HG02798 (cell line): ENCODE results near the gene MAP3K20.

Experiments used
- ATAC-seq: cut with Tn5 transposase; IDR thresholded peaks from one replicate; pipeline ENCODE4 v1.9.1; 2021; ENCODE audit warnings: mild to moderate bottlenecking; ENCODE audit not compliant: unreplicated experiment, poor library complexity

The MAP3K20 gene

DNA sequence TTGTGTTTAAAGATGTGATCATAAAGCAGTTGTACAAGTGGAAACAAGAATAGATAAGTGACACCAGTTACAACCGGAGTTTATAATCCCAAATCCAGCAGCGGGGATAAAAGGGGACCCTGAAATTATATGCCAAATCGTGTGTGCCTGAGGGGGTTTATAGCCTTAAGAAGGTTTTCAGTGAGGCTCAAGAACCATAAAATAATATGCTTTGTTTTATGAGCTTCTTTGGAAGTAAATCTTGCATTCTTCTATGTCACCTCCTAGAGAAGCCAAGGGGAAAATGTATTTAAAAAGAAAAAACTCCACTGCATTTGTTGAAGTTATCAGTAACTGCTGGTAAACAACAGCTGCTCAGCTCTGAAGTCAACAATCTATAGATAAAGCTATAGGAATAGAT is 25.8 kb upstream of the MAP3K20 start:
- no peak for ATAC-seq

DNA sequence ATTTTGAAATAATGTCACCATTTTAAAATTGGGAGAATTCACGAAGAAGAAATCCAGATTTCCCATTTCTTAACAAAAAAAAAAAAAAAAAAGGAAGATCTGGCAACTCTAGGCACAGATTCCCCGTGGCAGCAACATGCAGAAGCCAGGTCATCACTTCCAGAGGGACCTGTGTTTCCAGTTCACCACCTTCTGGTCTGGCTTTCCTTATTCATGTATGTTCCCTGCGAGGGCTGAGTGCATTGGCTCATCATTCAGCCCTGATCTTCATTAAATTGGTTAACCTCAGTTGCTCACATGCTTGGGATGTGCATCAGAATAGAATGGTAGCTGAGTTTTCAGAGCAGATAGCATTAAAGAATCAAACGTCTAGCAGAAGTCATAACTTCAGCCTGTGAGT is 25.0 kb upstream of the MAP3K20 start:
- ATAC-seq = no peak

DNA sequence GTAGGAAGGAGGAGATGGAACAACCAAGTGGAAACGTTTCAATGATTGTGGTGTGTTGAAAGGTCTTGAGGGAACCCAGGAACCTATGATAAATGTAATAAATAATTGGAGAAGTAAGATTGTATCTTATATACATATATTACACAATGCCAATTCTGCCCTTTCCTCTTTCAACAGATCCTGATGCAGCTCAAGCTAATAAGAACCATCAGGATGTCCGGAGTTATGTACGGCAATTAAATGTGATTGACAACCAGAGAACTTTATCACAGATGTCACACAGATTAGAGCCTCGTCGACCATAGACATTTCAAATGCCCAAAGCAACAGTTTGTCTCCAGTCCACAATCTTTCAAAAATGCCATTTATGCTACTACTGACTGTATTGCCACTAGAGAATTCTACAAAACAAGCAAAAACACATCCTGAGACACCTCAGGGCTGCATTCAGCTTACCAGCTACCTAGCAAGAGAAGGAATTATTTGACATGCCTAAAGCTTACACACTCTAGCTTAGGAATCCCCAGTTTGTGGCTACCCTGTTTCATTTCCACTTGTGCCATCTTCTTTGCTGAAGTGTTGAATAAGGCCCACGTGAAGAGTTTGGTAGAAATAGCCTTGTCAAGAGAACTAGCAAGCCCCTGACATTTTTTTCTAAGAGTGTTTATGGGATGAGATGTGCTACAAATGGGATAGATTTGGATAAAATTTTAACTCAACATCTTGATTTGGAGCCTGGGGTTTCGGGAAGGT is 24.0 kb upstream of the MAP3K20 start:
- ATAC-seq = no peak

DNA sequence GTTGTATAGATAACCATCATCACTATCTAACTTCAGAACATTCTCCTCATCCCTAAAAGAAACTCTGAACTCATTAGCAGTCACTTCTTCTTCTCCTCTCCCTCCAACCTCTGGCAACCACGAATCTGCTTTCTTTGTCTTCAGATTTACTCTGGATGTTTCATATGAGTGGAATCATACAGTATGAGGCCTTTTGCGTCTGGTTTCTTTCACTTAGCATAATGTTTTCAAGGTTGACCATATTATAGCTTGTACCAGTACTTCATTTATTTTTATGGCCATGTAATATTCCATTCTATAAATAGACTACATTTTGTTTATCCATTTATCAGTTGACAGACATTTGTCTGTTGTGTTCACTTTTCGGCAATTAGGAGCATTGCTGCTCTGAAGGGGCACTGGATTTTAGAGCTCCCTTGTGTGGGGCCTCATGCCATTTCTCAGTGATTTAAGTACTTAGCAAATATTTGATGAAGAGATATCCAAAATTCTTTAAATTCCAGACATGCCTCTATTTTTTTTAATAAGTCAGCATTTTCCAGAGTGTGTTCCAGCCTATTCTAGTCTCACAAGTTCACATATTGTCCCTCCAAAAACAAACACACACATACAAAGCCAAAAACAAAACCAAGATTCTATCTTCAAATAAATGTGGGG is 22.5 kb upstream of the MAP3K20 start:
- no peak for ATAC-seq

DNA sequence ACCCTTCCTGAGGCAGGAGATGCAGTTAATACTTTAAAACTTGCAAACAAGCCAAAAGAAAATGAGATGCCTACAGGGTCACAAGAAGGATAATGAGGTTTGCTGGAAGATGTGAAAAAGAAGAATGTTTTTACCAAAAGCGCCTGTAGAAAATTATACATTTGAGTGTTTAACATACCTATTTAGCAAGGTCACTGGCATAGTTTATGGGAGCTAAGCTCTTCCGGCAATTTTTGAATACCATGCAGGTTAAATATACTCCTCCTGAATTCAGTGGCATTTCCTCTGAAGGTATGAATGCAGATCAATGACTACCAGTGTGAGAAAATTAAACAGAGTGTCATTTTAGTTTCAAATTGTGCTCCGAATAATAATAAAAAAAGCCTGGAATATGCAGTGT is 21.2 kb upstream of the MAP3K20 start:
- no peak for ATAC-seq

DNA sequence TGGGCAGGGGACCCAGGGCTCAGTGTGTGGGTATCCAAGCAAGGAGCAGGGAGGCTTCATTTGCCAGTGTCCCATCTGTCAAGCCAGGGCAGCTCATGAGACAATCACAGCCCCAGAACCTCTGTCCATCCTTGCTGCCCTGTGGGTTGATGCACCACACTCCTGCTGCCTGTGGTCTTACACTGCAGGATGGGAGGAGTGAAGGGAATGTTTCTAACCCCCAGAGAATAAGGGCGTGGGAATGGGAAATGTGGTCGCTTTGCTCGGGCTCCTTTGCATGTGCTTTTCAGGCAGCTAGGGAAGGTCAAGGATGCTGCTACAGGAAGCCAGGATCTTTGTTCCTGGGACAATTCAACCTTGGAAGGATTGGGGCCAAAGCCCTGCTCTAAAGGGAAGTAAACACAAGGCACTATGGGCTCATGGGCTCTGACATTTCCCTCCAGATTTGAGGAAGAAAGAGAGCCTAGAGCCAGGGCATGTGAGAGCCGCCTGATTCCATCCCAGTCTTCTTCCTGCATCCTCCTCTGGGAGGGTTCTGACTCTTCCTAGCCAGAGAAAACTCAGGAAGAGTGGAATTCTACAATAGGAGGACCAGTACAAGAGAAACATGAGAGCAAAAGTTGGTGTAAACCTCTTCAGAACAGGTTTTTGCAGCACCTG is 18.8 kb upstream of the MAP3K20 start:
- ATAC-seq = no peak

DNA sequence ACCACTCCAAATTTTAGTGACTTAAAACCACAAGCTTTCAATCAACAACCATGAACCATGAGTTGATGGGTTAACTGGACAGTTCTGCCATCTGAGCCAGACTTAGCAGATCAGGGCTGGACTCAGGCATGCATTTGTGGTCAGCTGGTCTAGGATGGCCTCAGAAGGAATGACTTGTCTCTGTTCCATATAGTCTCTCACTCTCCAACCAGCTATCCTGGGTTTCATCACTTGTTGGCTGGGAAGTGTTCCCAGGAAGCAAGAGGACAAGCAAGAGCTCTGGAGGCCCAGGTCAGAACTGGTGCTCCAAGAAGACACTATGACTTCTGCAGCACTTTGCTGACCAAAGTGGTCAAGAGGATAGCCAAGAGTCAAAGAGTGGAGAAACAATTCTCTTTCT is 17.5 kb upstream of the MAP3K20 start:
- ATAC-seq = no peak

DNA sequence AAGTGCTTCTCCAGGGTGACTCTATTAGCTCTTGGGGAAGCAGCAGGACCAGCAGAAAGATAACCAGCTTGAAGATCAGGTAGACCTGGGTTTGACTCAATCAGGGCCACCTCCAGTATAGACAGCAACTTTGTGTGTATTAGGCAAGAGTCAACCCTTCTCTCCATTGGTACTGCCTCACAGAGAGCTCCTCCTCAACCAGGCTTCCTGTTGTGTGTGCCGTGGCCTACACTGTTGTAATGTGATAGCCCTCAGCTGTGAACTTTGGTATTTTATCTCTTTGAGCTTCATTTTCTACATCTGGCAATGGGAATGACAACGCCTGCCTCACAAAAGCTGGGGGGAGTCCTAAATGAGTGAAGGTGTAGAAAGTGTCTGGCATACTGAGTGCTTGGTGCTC is 17.0 kb upstream of the MAP3K20 start:
- ATAC-seq = no peak

DNA sequence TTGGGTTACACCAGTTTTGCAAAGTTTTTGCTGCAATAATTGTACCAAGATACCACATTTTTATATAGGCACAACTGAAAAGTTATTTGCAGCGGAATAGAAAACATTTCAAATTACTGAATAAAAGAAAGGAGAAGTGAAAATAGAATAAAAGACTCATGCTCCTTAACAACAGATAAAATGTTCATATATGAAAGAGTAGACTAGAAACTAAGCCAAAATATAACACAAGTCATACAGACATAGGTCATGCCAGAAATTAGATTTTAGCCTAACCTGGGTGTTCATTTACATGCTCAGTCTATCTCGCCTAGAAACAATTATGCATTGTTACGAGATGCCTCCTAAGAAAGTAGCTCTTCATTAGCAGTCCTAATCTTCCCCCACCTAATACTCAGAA is 16.4 kb upstream of the MAP3K20 start:
- ATAC-seq = no peak

DNA sequence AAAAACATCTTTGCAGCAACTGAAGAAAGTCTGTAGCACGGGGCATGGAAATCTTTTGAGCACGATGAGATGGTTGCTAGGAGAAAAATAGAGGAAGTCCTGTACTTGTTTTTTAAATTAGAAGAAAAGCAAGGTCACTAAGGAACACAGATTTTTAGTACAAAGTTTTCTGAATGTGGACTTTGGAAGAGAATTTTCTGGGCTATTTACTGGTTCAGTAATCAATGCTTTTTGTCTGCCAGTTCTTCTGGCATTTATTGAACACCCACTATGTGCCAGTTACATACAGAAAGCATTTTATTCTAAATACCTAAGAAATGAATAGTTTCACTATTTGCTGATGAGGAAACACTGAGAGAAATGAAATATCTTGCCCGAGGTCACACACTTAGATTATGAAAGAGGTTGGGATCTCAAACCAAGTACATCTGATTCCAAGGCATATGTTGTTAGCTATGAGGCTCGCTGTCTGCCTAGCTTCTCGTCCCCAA is 15.6 kb upstream of the MAP3K20 start:
- ATAC-seq = no peak

DNA sequence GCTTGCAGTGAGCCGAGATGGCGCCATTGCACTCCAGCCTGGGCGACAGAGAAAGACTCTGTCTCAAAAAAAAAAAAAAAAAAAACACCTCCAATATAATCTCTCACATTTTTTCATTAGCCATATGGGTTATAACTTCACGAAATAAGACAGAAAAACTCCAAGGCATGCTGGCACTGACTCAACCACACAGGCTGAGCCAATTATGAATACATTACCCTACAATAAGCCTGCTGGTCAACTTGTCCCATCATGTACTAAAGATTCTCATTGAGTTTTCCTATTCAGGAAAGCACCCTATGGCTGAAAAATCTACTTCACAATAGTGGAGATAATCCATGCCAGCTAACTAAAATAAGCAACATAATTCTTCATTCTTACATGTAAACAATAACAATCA is 12.8 kb upstream of the MAP3K20 start:
- ATAC-seq = no peak

DNA sequence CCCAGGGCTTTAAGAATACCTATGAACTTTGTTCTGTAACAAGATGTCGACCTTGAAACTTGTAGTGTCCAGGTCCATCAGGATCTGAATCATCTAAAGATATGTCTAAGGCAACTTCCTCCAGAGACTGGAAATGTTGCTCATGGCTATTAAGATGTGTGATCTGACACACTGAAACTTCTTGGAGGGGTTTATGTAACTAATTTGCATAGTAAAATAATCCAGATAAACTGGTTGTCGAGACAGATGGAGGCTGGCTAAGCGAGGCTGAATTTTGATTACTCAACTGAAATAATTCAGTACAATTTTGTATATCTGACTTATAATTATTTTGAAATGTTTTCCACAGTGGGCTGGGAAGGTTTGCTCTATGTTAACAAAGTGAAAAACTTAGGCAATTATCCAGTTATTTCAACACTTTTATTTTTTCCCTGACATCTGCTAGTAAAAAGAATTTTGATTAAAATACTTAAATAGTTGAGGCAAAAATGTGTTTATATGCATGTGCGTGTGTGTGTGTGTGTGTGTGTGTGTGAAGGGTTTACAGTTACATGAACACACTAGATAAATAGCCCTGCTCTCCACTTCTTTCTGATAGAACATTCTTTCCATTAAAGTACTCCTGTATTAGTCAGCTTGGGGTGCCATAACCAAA is 11.4 kb upstream of the MAP3K20 start:
- no peak for ATAC-seq

DNA sequence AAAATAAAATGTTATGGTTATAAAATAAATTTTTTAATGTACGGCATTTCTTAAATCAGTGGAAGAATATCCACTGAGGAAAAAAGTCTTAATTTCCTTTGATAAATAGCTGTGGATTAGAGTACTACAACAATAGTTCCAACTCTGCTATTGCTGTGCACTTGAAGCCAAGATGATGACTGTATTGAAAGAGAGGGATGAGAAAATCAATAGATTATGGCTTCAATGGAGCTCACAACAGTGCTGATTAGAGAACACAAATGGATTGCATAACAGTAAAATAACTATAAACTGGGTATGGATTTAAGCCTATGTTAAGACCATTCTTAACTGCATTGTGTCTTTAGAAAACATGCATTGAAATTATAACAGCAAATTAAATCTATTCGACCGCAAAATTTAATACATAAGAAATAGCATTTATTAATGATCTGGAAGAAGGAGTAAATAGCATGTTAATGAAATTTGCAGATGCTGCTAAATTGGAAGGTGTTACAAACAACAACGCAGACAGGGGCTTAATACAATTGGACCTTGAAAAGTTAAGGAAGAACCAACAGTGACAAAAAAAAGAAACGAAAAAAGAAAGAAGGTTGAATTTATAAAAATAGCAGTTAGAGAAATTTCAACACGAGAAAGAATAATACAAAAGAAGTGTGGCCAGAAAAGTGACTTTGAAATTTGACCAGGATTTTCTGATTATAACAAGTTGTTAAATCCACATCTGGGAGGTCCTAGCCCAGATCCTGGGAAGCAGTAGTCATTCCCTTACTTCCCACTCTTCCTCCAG is 8.6 kb upstream of the MAP3K20 start:
- no peak for ATAC-seq

DNA sequence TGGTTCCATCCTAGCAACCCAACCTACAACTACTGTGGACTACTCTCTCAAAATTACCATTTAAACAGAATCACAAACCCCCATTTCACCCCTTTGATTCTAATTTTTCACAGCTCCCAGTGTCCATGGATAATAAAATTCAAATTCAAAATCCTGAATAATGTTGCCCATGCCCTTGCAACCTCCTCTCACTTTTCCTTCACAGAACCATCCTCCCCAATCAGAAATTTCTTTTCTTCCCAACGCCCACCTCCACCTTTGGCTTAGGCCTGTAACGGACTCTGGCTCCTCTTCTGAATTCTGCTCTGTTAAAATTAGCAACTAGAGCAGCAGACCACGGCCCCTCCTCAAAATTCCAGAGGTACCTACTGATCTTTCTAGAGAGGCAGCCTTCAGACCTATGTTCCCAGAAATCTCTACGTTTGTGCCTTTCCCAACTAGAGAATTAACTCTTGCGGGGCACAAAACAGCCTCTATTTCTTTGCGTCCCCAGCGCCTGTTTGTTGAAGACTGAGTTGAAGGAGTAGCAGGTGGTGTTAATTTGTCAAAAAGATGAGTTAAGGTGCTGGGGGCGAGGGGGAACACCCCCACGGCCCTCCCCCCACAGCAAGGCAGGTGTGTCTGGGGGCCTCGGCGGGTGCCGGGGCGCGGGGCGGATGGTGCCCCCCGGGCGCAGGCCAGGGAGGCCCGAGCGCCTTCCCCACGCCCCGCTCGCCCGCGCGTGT is 428 bp upstream of the MAP3K20 start:
- no peak for ATAC-seq

DNA sequence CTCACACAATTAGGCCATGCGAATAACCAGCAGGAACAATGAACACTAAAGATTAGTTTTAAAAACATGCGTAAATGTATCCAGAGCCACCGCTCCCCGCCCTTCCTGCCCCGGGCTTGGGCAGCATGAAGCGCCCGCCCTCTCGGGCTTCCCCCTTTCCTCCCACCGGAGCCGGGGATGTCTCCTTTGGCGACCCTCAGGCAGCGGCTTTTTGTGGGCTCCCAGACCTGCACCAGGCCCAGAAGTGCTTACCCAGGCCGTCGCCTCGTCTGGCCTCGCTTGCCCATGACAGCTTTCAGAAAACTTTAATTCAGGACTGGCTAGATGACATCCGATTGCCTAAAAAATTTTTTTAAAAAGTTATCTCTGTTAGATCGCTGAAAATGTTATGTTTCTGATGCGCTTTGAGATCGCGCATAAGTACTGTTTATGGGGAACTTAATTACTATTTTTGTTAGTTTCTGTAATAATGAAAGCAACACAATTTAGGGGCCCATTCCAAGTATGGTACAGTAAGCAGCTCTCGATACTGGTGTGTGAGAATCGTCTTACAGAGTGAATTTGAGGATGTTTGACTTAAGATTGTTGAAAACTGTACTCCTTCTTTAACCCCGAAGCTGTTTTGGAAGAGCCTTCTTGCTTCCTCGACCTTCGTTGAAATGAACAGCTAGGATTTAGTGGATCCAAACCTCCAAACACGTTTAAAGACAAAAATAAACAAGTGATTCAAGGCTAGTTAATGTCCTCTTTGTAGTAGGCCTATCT is 1.1 kb downstream of the MAP3K20 start:
- ATAC-seq = peak; percentile 23

DNA sequence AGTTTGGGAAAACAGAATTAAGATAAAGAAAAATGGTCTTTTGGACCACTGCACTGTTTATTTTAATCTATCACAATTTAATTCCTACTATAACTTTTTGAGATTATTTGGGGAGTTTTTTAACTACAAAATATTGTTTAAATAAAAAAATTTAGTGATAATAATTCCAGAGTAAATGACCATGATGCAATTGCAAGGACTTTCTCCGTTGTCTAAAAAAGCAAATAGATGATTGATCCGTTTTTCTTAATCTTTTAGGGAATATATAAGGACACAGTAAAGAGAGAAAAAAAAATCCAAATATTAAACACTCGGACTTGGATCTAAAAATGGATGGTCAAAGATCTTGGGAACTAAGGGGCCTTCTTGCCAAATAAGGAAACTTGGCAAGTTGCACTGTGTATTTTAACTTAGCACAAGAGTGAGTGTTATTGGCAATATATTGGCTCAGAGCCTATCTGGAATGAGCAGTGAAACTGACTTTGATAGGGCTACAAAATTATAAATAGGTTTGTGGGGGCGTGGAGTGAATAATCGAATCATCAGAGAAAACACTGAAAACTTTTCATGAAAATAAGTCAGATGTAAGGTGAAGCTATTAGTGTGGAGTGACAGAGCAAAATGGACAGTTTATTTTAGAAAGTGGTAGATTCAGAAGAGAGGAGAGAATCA is 2.0 kb downstream of the MAP3K20 start:
- no peak for ATAC-seq

DNA sequence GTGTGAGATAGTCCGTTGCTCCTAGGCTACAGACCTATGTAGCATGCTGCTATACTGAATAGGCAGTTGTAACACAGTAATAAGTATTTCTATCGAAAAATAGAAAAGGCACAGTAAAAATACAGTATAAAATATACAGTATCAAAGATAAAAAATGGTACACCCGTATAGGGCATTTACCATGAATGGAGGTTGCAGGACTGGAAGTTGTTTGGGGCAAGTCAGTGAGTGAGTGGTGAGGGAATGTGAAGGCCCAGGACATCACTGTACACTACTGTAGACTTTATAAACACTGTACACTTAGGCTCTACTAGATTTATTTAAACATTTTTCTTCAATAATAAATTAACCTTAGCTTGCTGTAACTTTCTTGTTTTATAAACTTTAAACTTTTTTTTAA is 3.5 kb downstream of the MAP3K20 start:
- ATAC-seq = no peak
